HG03439 (cell line): ENCODE measurements around the gene ZNRF1.

Experiments
- ATAC-seq: cut with Tn5 transposase; IDR thresholded peaks from one replicate; pipeline ENCODE4 v1.9.1; 2021; ENCODE audit warnings: mild to moderate bottlenecking, moderate library complexity; ENCODE audit not compliant: unreplicated experiment

ZNRF1 gene

DNA sequence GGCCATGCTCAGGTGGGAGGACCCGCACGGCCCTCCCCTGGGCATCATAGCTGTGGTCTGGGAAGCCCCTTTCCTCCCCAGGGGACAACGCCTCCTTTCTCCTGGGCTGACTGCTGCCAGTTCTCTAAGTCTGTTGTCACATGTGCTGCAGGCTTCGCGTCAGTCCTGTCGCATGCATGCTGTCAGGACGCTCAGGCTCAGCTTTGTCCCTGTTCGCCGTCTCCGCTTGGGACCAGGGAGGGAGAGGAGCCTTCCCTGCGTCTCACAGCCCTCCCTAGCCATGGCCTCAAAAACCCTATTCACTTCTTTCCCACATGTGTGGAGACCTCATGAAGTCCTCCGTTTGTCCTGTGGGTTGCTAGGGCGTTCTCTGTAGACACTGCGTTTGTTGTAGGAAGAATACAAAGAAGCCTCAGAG is 96.4 kb downstream of the ZNRF1 start:
- ATAC-seq = no peak

DNA sequence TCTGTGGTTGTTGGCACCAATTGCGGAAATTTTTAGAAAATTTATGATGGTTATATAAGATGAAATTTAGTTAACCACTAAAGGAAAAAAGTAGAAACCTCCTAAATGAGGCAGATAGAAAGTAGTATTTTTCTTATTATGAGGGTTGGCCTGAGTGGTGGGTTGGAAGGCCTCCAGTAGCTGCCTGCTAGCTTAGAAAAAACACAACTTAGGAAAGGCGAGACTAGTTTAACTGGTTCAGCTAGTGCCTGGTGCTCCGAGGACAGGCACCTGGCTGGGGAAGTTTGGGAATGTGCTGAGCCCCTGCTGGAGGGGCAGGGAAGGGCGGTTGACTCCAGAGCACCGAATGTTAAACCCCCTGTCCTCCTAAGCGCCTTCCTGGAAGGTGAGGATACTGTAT is 97.8 kb downstream of the ZNRF1 start:
- no peak for ATAC-seq

DNA sequence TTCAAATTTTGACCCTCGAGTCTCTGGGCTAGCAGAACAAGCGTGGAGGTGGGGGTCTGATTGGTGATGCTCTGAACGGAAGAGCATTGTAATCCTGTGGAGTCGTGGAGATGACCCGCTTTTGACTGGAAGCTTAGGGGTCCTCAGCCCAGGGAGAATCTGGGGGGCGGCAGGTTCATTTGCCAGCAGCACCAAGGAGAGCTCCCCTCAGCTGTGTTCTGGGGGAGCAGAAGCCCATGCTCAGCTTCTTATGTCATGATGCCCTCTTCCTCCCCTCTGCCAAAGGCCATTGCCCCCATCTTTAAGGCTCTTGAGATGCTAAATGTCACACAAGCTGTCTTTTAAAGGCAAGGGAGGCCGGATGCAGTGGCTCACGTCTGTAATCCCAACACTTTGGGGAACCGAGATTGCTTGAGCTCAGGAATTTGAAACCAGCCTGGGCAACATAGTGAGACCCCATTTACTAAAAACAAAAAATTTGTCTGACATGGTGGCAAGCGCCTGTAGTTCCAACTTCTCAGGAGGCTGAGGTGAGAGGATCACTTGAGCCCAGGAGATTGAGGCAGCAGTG is 98.5 kb downstream of the ZNRF1 start:
- no peak for ATAC-seq

DNA sequence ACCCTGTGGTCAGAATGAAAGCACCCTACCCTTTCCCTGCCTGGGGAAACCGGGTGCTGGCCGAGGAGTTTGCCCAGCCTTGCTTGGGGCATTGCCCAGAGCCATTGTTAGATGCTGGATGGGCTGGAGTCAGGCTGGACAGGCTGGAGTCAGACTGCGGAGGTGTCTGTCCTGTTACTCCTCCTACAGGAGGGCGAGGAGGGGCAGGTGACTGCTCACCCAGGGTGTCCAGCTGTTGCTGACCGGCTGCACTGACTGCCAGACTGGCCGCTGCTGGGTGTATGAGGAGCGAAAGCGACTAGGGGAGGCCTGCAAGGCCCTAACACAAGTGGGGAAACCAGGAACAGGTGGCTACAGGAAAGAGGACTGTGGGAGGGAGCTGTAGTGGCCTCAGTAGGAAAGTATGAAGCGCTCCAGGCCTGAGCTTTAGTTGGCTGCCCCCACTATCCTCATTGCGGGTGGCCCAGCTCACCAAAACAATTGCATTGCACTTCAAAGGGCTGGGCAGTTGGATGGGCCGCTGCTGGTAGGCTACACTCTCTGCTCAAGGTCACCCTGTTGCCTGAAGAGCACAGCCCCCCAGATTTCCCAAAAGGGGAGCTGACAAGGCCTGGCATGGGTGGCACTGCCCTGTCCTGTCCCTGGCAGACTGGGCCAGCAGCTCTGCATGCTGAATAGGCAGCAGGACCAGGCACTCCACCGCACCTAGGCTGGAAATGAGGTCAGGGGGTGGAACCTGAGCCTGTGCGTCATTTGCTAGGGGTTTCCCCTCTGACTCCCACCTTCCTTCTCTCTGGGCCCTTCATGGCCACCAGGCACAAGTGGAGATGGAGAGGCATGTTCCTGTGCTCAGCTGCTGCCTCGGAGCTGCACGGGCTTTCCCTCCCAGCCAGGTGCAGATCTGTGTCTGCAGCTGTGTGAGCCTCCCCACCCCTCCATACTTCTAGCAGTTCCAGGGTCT is 99.4 kb downstream of the ZNRF1 start:
- ATAC-seq = no peak

DNA sequence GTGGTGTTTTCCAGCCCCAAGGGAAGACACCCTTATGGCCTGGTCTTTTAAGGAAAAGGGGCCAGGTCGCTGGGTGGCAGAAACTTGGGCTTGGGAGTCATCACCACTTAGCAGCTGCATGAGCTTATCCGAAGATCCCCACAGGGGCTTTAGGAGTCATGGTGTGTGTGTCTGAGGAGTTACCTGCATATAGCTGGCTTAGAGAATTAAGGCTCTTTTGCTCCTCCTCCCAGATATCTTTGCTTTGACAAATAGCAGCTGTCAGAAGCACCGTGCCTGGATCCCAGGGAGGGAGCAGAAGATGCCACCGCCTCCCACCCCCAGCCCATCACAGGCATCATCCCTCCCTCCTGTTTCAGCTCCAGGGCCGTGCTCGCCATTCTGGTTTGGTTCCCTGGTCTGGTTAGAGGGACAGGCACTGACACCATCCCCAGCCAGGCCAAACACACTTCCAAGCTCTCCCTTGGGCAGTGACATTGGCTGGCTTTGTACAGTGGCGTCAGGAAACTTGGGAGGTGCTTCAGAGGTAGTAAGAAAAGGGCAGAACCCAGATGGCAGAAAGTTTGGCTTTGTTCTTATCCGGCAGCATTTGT is 100.3 kb downstream of the ZNRF1 start:
- no peak for ATAC-seq

DNA sequence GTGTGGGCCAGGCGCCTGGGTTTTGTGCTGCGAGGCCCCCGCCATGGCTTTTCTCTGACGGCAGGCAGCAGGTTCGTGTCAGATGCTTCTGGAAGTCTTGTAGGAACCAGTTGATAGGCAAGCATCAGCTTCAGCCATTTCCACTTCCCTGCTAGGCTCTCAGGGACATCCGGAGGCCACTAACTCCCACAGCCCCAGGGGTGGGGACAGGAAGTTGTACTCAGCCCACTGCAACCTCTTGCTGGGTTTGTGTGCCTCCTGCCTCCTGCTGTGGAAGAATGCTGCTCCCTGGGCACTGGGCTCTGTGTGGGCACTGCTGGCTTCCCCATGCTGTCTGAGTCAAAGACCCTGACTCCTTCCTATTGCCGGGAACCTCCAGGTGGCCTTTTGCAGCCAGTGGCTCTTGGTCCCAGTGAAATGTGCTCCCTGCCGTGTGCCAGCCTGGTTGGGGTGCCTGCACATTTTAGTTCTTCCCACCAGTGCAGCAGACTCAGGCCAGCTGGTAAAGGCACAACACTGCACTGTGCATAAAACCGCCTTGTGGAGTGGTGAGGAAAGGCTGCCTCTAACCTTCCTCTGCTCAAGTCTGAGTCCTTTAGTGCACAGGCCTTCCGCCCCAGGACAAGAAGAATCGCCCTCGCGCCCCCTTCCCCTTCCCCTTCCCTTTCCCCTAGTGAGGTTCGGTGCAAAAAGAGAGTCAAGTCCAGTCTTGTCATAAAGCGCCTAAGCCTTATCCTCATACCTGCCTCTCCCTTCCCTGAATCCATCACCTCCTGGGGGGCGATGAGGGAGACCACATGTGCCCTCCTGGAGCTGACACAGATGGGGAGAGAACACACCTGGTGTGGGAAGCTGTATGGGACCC is 101.1 kb downstream of the ZNRF1 start:
- ATAC-seq = no peak

DNA sequence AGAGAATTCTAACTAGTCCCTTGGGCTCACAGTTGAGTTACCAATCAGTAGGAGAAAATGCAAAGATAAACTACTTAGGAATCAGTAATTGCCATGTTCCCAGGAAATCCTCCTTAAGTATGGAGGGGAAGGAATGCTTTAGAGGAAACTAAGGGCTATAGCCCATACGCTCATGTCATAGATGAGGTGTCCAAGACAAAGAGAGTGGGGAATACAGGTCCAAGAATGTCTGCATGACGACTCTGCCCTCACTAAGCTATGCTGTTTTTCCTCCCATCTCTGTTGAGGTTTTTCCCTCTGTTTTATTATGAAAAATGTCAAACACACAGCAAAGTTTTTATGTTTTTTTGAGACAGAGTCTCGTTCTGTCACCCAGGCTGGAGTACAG is 101.8 kb downstream of the ZNRF1 start:
- ATAC-seq = no peak

DNA sequence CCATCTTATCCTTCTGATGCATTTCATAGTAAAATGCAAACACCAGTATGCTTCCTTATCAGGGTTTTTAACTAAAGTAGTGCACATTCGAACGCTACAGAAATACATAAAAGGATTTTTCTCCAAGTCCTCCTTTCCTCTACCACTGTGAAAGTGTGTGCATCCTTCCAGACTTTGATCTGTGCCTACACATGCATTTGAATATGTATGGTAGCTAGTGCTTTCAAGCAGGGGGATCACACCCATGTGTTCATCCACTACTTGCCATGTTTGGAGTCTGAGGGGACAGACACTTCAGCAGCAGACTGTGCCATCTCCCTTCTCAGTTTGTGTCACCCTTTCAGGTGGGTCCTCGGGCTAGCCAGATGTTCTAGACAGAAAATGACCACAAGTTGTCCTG is 102.8 kb downstream of the ZNRF1 start:
- ATAC-seq = no peak

DNA sequence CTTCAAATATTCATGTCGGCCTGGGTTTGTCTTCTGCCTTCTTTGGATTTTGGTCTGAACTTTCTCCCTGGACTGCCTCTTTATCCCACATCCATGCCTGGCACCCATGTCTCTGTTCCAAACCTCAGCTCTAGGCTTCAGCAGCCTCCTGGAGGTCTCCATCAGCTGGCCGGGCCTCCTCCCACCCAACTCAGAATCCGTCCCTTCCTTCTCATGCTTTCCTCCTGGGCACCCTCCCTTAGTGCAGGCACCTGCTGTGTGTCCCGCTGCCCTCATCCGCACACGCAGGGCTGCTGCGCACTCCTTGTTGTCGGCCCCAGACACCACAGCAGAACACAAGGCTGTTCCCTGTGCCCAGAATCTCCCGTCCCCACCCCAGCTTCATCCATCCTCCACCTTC is 103.8 kb downstream of the ZNRF1 start:
- ATAC-seq = no peak

DNA sequence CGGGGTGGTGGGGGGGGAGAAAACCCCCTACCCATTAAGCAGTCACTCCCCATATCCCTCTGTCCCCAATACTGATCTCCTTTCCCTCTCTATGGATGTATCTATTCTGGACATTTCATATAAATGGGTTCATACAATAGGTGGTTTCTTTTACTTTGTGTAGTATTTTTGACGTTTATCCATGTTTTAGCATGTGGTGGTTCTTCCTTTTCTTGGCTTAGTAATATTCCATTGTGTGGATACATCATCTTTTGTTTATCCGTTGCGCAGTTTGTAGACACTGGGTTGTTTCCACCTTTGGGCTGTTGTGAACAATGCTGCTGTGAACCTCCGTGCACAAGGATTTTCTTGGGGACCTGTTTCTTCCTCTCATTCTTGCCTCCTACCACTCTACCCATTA is 105.2 kb downstream of the ZNRF1 start:
- ATAC-seq = no peak

DNA sequence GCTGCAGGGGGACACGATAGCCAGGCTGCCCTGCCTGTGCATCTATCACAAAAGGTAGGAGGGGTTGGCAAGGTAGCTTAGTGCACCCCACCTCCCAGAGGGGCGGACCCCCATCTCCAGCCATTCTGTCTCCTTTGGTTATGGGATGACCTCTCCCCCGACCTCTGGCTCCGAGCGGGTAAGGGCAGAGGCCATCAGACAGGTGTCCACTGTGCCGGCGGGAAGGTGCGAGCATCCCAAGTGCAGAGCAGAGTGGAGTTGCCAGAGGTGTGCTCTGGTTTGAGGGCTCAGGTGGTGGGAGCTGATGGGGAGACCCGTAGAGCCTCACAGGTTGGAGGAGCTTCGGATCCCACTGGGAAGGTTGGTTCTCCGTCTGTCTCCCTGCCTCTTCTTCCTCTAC is 106.0 kb downstream of the ZNRF1 start:
- no peak for ATAC-seq

DNA sequence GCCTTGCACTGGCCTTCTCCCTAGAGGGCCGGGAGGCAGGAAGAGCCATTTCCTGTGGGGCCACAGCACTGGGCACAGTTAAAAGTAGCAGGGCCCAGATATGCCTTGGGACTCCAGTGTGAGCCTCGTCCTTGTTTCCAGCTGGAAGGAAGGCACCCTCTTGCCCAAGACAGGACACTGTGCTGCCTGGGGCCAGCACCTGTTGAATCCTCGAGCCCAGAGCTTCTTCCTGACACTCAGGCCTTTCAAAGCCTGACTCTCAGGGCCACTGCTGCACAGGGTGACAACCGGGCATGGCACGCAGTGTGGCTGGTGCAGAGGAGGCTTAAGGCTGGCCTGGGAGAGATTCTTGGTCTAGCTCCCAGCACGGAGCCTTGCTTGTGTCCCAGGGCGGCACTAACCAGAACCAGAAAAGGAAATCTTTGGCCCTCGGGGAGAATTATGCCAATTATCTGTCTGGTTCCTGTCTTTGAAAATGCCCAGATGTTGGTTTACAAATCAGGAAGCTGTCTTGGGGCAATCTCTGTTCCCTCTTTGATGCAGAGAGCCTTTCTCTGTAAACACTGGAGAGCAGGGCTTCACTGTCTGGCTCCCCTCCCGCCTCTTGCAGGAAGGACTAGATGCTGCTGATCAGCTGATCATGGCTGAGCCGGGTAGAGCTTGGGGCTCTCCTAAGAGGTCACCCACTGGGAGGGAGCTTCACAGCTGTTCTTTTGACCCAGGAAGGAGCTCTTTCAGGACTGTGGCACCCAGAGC is 106.7 kb downstream of the ZNRF1 start:
- no peak for ATAC-seq

DNA sequence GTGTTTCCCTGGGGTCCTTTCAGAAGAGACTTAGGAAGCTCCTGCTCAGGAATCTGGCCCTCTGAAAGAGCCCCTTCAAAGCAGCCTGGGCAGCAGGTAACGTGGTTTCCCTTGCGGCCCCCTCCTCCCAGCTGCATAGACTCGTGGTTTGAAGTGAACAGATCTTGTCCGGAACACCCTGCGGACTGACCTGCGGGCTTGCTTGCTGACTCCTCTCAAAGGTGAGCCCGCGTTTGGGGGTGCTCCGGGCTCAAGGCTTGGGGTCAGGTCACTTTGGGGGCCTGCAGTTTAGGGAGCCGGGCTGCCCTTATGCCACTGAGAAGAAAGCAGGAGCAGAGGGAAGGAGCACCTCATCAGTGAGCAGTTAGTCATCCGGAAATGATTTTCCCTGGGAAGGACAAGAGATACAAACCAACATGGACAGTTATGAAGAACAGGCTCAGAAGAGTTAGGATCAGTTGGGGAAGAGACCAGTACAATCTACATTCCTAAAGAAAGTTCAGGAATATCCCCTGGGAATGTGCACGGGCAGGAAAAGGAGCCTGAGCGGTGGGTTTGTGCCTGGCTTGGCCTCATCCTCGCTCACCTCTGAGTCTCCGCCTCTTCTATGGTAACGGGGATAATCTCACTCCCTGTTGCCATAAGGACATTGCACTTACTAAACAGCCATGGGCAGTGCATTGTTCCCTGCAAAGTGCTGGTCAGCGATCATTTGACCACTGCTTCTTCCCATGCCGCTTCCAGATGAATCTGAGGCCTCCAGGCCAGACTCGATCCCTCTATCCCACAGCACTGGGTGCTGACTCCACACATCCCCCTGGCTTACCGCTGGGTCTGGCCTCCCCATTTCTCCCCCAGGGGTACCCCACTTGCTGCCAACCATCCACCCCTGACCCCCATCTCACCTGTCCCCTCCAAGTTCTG is 107.8 kb downstream of the ZNRF1 start:
- no peak for ATAC-seq

DNA sequence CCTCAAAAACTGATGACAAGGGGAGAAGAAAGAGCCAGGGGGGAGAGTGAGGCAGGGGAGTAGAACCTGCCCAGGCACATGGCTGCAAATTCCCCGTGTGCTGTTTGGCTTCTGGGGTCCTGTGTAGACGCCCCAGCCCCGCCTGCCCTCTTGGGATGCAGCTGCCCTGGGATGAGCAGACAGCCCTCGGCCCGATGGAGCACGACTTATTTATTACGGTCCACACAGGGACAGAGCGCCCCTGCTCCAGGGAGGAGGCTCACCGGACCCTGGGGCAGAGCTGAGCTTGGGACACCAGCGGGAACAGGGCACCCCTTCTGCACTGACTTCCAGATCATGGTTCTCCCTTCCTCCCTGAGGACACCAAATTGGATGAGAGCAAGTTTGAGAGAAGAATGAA is 108.7 kb downstream of the ZNRF1 start:
- ATAC-seq = no peak

DNA sequence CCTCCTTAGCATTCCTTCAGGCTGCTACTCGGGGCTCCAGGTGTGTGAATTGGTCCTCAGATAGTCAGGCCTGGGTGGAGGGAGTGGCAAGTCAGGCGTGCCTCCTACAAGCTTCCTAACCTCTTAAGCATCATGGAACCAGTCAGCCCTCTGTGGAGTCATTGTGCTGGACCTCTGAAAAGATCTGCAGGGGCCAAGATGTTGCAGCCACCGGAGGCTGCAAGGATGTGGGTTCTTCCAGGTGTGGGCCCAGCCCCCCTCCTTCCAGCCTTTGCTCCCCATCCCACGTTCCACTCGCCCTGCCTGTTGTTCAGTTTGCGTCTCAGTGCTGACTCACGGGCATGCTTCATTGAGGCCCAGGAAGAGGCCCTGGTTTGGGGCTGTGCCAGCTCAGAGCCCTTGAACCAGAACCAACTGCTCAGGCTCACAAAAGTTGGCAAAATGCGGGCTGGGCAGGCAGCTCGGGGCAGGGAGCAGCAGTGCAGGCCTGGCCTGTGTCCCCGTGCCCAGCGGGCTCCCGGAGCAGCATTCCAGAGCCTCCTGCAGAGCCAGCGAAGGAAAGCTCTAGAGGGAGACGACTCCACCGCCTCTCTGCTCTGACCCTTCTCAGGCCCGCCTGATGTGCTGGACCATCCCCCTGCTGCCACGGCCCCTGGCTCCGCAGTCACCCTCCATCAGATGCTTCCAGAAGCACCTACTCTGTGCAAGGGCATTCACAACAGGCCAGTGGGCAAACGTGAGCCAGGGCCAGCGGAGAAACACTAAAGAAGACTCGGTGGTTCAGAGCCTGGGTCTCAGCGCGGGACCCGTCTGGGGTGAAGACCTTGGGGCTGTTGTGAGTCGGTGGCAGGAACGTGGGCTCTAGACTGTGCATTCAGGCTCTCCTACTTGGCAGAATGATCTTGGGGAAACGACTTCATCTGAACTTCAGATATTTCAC is 110.2 kb downstream of the ZNRF1 start:
- no peak for ATAC-seq

DNA sequence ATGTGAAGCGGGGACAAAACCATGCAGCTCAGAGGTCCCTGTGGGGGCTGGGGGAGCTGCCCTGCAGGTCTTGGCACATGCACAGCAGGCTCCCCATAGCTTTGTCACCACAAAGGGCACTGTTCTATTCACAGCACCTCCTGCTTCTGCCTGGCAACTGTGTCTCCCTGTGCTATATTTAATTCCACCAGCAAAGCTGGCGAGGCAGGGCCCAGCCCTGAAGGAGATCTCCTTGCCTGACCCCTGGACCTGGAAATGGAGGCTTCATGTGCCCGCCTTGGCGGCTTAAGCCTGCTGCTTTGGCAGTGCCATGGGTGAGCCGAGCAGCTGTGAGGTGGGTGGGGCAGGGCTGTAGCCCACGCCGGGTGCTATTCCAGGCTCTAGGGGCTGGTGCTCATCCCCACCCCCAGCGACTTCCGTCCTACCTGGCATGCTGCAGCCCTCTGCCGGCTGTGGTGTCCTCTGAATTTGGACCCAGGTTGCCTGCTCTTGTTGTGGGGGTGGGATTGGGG is 111.0 kb downstream of the ZNRF1 start:
- no peak for ATAC-seq

DNA sequence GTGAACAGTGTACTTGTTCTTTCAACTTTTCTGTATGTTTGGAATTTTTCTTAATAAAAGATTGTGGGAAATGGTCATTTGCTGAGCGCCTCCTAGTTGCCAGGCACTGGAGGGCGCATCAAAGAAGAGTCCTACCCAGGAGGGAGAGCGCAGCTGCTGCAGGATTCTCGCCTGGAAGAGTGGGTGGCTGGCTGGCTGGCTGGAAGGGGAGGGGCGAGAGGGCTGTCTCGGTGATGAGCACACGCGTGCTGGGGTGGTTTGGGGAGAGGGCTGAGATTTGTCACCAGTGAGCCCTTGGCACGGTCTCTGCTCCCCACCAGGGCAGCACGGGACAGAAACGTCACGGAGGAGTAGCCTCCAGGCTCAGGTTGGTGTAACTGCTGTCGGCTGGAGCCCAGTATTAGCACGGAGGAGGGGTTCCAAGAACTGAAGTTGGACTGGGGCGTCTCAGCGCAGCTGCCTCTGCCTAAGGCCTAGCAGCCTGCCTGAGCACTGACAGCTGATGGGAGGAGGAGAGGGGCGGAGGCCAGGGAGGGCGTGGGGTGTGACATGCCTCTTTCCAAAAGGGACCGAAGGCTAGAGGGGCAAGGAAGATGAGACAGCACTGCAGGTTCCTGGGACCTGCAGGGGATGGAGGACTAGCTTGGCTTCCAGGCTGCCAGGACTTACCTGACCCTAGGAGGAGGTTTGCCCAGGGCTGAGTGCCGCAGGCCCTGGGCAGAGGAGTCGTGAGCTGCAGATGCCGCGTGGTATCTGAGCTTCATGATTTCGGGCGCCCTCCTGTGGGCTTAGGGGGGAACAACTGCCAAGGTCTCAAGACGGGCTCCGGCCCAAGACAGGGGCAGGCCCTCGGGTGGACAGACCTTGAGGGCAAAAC is 112.1 kb downstream of the ZNRF1 start:
- peak; percentile 82 for ATAC-seq
